Sigmoid colon (tissue), 4 donors: ENCODE measurements around the gene ATRX.

Source experiments
- EP300 ChIP-seq, 4 donors: sonication (generic); formaldehyde crosslinking; IDR thresholded peaks; one replicate each; pipeline ENCODE4 v1.6.1; 2017; ENCODE audit warnings: antibody characterized with exemption in 4 of 4
- TF ChIP-seq, protein P1 (sequence below), 4 experiments: fragments of 450-650 bp in 3 of 4; fragments of 200-600 bp in 1 of 4; IDR thresholded peaks; one replicate each; pipeline ENCODE4 v1.5.1; 2016 to 2019; ENCODE audit warnings: antibody characterized with exemption in 4 of 4, mild to moderate bottlenecking in 3 of 4, moderate library complexity in 2 of 4

DNA sequence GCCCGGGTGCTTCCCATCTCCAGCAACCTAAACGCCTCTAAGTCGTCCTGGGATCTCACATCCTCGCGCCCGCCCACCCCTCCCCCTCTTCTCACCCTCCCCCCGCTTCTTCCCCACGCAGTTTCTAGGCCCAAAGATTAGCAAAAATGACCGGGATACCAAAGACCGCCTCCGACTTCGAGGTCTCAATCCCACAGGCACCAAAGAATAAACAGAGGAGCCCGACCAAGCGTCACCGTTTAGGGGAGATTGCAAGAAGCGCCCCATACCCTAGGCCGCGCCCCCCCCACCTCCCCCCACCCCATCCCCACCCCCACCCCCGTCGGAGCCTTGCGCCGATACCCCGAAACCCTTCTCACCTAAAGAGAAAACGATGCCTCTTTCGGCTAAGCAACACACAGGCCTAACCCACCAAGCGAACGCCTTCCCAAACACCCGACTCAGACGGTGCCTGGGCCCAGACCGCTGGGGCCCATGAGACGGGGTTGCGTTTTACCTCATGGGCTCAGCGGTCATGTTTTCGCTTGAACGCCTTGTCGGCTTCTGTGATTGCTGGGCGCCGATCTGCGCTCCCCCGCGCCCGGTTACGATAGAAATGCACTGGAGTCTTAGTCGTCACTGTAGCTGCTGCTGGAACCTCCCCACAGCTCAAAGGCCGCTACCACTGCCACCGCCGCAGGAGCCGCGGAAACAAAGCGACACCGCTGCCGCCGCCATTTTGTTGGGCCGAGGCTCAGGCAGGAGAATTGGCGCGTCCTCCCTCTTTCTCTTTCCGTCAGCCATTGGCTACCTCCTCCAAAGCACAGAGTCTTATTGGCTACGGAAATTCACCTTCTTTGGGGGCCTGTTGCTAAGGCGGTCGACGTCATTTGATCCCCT is at the start of gene ATRX:
- TF ChIP-seq, protein P1, sequence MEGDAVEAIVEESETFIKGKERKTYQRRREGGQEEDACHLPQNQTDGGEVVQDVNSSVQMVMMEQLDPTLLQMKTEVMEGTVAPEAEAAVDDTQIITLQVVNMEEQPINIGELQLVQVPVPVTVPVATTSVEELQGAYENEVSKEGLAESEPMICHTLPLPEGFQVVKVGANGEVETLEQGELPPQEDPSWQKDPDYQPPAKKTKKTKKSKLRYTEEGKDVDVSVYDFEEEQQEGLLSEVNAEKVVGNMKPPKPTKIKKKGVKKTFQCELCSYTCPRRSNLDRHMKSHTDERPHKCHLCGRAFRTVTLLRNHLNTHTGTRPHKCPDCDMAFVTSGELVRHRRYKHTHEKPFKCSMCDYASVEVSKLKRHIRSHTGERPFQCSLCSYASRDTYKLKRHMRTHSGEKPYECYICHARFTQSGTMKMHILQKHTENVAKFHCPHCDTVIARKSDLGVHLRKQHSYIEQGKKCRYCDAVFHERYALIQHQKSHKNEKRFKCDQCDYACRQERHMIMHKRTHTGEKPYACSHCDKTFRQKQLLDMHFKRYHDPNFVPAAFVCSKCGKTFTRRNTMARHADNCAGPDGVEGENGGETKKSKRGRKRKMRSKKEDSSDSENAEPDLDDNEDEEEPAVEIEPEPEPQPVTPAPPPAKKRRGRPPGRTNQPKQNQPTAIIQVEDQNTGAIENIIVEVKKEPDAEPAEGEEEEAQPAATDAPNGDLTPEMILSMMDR (IDR thresholded peaks at IDR 0.05) = no peak
- TF ChIP-seq EP300 (IDR thresholded peaks at IDR 0.05) = no peak
